ENCODE data around the gene PKD2L2. TPM values are rescaled to one million over a fixed set of nuclear protein-coding genes. Genes with fewer than 3 reads are reported as not detected.

Gene PKD2L2
- total RNA-seq, 1 donor from 2014 or later: 0.16 TPM

GRCh38 chr5:137902408-137903133 lies 13.3 kb downstream of the PKD2L2 start:
- Histone ChIP-seq H3K9me3 (replicated peaks) (no peaks in the 10 kb centered on the region), H3K4me1 (peaks cover 4% of the 10 kb centered on the region)
- intact Hi-C loops (cut with micrococcal nuclease): no loop called here

GRCh38 chr5:137914758-137915157 lies 25.5 kb downstream of the PKD2L2 start:
- H3K9me3 ChIP-seq (replicated peaks): peaks cover 11% of the 10 kb centered on the region
- H3K4me3 ChIP-seq: no peak overlapping the region
- H3K4me1 ChIP-seq: no peaks in the 10 kb centered on the region
- no peak for TF ChIP-seq CTCF (IDR thresholded peaks at IDR 0.05; ENCODE audit: borderline replicate concordance)
- H3K36me3 ChIP-seq: no peaks in the 10 kb centered on the region
- H3K27me3 ChIP-seq (ENCODE audit: low read depth): no peaks in the 10 kb centered on the region
- H3K27ac ChIP-seq (replicated peaks): no peak overlapping the region
- intact Hi-C loops (cut with micrococcal nuclease): no loop called here
- no peak for DNase-seq

More at GRCh38 chr5:137902408-137903133, 13.3 kb downstream of the PKD2L2 start:
- no peak for TF ChIP-seq CTCF (IDR thresholded peaks at IDR 0.05; ENCODE audit: borderline replicate concordance)
- DNase-seq: no peak
- H3K36me3 ChIP-seq: no peaks in the 10 kb centered on the region
- no peak overlapping the region for H3K4me3 ChIP-seq
- H3K27ac ChIP-seq (replicated peaks): no peak overlapping the region
- H3K27me3 ChIP-seq (ENCODE audit: low read depth): no peaks in the 10 kb centered on the region

- Histone ChIP-seq H3K36me3 (no peaks in the 10 kb centered on the region), H3K9me3 (replicated peaks) (peaks cover 11% of the 10 kb centered on the region), H3K4me3 (no peak overlapping the region), H3K27me3 (ENCODE audit: low read depth) (no peaks in the 10 kb centered on the region), H3K4me1 (no peaks in the 10 kb centered on the region), H3K27ac (replicated peaks) (no peak overlapping the region)
- no peak for TF ChIP-seq CTCF (IDR thresholded peaks at IDR 0.05; ENCODE audit: borderline replicate concordance)
- intact Hi-C loops (cut with micrococcal nuclease): no loop called here
- DNase-seq: no peak
Measured at GRCh38 chr5:137916923-137917322, 27.7 kb downstream of the PKD2L2 start.

- DNase-seq: no peak
- TF ChIP-seq CTCF (IDR thresholded peaks at IDR 0.05; ENCODE audit: borderline replicate concordance): no peak
- Histone ChIP-seq H3K9me3 (replicated peaks) (no peaks in the 10 kb centered on the region), H3K4me1 (peaks cover 9% of the 10 kb centered on the region), H3K27me3 (ENCODE audit: low read depth) (no peaks in the 10 kb centered on the region), H3K36me3 (no peaks in the 10 kb centered on the region), H3K4me3 (no peak overlapping the region), H3K27ac (replicated peaks) (no peak overlapping the region)
- intact Hi-C loops (cut with micrococcal nuclease): no loop called here
Measured at GRCh38 chr5:137921931-137922330, 32.7 kb downstream of the PKD2L2 start.

- DNase-seq: no peak
- Histone ChIP-seq H3K9me3 (replicated peaks) (no peaks in the 10 kb centered on the region), H3K27me3 (ENCODE audit: low read depth) (no peaks in the 10 kb centered on the region), H3K27ac (replicated peaks) (no peak overlapping the region), H3K4me3 (no peak overlapping the region), H3K36me3 (peaks cover 6% of the 10 kb centered on the region), H3K4me1 (peaks cover 9% of the 10 kb centered on the region)
- intact Hi-C loops (cut with micrococcal nuclease): no loop called here
- TF ChIP-seq CTCF (IDR thresholded peaks at IDR 0.05; ENCODE audit: borderline replicate concordance): no peak
Measured at GRCh38 chr5:137923856-137924255, 34.6 kb downstream of the PKD2L2 start.
